CD4-positive, alpha-beta T cell treated with Interleukin-1 beta for 1 hour (primary cell): ENCODE results near the gene DEPDC7.
"Not testable (repeated sequence)": the region's sequence is repeated elsewhere in the genome, so short reads cannot be mapped to it uniquely, and the experiment has no call there.

Experiments used
- DNase-seq, 2 donors: peaks; one replicate each; pipeline ENCODE4 v3.0.0-alpha.2; 2020 to 2022

DEPDC7 gene

GRCh38 chr11:33027233-33027632 is 11.6 kb downstream of the DEPDC7 start:
- no peak for DNase-seq

- DNase-seq, result no peak
Observed at GRCh38 chr11:33027846-33028536, 12.3 kb downstream of the DEPDC7 start.

DNA sequence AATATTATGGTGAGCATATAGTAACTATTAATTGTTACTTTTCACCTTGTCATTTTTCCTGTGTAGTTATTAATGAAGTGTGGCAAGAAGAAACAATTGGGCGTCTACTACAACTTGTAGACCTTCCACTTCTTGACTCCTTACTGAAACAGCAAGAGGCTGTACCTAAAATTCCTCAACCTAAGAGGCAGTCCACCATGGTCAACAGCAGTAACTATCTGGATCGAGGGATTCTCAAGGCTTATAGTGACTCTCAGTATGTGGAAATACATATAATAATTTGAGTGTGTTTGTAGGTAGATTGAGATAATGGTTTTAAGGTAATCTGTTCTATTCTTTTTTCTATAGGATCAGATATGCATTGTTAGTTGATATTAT is 12.8 kb downstream of the DEPDC7 start:
- DNase-seq, result no peak

DNA sequence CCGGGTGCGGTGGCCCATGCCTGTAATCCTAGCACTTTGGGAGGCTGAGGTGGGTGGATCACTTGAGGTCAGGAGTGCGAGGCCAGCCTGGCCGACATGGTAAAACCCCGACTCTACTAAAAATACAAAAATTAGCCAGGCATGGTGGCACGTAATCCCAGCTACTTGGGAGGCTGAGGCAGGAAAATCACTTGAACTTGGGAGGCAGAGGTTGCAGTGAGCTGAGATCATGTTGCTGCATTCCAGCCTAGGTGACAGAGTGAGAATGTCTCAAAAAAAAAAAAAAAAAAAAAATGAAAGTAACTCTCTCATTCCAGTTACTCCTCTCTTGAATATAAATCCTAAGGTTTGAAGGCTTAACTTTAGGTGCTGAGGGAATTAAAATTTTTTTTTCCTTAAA is 13.5 kb downstream of the DEPDC7 start:
- DNase-seq, result not testable (repeated sequence)

GRCh38 chr11:33033493-33033892 is 17.8 kb downstream of the DEPDC7 start:
- DNase-seq, result no peak

DNA sequence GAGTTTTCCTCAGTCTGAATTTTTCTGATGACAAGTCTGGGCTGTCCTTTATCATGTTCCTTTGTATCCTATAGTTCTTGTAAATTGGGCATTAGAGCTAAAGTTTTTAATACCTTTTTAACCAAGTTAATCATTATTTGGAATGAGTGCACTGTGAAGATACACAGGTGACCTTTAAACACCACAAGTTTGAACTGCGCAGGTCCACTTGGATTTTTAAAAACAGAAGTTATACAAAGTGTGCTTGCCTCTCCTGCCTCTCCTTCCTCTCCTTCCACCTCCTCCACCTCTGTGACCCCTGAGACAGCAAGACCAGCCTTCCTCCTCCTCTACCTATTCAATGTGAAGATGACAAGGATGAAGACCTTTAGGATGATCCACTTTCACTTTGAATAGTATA is 19.3 kb downstream of the DEPDC7 start:
- DNase-seq, result no peak

- DNase-seq, result peak; percentile 81
Observed at GRCh38 chr11:33039274-33040032, 23.8 kb downstream of the DEPDC7 start, which contains the start of gene TCP11L1. TSS of gene TCP11L1 (plus strand) at chr11:33039572. CDS start at chr11:33043774, 4,202 bp downstream.

DNA sequence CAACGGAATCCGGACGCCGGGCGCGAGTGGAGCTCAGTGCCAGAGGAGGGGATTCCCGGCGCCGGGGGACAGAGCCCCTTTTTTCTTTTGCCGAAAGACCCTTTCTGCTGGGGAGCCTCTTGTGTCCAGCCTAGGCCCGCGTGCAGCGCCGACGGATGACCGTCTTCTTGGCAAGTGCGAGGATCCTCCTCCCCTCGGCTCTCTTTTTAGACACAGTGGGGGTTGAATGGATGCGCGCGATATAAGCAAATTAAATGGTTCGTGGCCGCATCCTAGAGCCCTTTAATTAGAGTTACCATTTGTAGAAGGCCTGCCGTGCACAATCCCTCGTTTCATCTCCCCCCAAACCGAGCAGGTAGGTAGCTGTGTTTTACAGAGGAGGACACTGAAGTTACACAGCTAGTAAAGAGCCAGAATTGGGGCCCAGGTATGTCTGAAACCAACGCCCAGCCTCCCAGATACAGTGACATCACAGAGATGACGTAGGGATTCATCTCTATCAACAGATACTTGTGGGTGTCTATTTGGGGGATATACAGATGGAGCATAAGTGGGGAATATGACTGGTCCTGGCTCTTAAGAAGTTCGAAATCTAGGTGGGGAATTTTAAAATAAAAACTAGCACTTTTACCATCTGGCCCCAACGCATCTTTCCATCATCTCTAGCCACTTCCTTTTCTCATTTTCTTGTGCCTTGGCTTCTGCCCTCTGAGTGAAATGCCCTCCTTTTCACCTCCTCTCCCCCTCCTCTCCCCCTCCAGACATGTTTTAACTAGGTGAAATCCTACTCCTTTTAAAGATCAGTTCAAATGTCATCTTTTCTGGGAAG is 24.6 kb downstream of the DEPDC7 start:
- DNase-seq, result peak; percentile 47 to 65

GRCh38 chr11:33040862-33041453 is 25.3 kb downstream of the DEPDC7 start:
- DNase-seq, result no peak

GRCh38 chr11:33043221-33043830 is 27.6 kb downstream of the DEPDC7 start:
- DNase-seq, result no peak

DNA sequence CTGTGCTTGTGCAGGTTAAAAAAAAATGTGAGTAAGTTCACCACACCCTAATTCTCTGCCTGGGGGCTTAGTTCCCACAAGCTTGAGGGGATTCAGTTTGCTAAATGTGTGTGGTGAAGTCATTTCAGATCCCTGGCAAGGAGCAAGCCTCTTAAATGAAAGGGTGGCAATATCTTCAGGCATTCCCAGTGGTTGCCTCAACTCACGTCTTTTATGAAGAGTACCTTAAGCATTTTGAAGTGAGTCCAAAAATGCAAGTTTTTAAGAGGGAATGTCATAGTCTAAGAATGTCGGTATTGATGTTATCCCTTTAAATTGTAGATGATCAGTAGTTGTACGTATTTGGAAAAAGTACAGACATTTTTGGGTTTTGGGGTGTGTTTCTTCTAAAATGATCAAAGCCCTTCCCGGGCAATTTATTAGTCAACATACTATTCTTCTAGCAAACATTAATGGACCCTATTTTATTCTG is 28.6 kb downstream of the DEPDC7 start:
- DNase-seq, result no peak

GRCh38 chr11:33045551-33046255 is 30.0 kb downstream of the DEPDC7 start:
- DNase-seq, result no peak

GRCh38 chr11:33048701-33049100 is 33.0 kb downstream of the DEPDC7 start:
- DNase-seq, result peak in 1 of 2 donors; percentile 41

- DNase-seq, result not testable (repeated sequence)
Observed at GRCh38 chr11:33049565-33050408, 34.1 kb downstream of the DEPDC7 start.

GRCh38 chr11:33052231-33052630 is 36.6 kb downstream of the DEPDC7 start:
- DNase-seq, result no peak

- no peak for DNase-seq
Observed at GRCh38 chr11:33055375-33055774, 39.7 kb downstream of the DEPDC7 start.

GRCh38 chr11:33057284-33057683 is 41.6 kb downstream of the DEPDC7 start:
- DNase-seq, result no peak

DNA sequence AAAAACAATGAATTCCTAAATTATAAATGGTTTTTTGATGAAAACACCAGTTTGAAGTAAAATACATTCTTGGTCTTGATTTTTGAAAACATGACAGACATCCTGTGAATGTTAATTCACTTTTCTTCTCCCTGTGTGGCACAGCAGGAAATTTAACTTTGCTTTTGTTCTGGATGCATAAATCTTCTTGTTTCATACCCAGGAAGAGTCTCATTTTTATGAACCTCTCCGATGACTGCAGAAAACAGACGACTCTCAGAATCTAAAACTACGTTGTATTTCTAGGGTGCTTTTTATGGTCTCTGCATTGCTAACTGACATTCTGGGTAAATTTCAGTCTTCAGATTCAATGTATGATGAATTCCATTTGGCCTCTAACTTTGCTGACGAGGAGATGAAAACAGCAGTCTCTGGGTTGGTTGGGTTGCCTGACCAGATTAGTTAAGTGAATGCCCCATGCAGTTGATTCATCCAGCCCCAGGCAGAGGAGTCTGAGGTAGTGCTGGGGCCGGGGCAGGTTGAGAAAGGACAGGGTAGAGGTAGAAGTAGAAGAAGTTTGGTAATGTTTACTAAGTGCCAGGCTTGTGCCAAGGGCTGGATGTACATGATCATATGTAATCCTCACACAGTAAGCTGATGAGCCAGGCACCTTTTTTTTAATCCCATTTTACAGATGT is 43.8 kb downstream of the DEPDC7 start:
- DNase-seq, result no peak

DNA sequence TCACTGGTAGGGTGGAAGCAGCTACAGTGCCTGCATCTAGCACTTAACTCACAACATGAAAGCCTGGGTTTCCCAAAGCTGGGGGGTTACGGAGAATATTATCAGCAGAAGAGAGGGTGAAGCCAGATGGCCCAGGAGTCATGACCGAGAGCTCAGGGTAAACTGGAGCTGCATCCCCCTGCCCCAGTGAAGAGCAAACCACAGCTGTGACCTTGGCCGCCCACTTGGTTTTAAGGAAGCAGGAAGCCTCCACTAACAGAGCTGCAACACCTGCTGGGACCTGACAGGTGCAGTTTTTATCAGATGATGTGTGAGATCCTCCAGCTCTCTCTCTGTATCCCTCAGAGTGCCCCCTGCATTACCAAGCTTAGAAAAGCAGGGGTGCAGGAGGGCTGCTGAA is 44.6 kb downstream of the DEPDC7 start:
- no peak for DNase-seq

DNA sequence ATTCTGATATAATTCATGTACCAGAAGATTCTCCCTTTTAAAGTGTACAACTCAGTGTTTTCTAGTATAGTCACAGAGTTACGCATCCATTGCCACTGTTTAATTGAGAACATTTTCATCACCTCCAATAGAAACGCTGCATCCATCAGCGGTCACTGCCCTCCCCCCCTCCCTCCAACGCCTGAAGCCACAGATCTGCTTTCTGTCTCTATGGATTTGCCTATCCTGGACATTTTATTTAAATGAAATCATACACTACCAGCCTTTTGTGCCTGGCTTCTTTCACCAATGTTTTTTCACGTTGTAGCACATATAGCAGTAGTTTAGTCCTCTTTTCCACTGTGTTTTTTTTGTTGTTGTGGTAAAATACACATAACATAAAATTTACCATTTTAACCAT is 46.5 kb downstream of the DEPDC7 start:
- no peak for DNase-seq
